Measurements from ENCODE around the gene ACOXL. TPM values are rescaled to one million over a fixed set of nuclear protein-coding genes. Genes with fewer than 3 reads are reported as not detected.

Gene ACOXL
- total and polyA plus RNA-seq, 2 experiments from 2014 or later: not detected

GRCh38 chr2:111139637-111140317, 407.4 kb downstream of the ACOXL start:
- H3K36me3 ChIP-seq (ENCODE audit: low read depth): no peaks in the 10 kb centered on the region

GRCh38 chr2:111140815-111141214, 408.4 kb downstream of the ACOXL start:
- Histone ChIP-seq H3K27me3 (replicated peaks; ENCODE audit: insufficient read depth) (no peaks in the 10 kb centered on the region), H3K36me3 (ENCODE audit: low read depth) (no peaks in the 10 kb centered on the region), H3K9me3 (ENCODE audit: low read depth) (no peaks in the 10 kb centered on the region), H3K4me2 (ENCODE audit: unreplicated experiment) (no peak overlapping the region), H3K4me3 (no peak overlapping the region), H3F3A (ENCODE audit: insufficient read depth) (no peaks in the 10 kb centered on the region), H3K79me2 (ENCODE audit: insufficient read depth) (no peaks in the 10 kb centered on the region), H3K9ac (no peak overlapping the region), H3K27ac (no peak overlapping the region), H3K9me2 (ENCODE audit: insufficient read depth) (no peaks in the 10 kb centered on the region), H3K4me1 (ENCODE audit: insufficient read depth) (no peaks in the 10 kb centered on the region), H4K20me1 (ENCODE audit: insufficient read depth) (no peaks in the 10 kb centered on the region), H2AFZ (no peak overlapping the region)
- 98 to 99% methylated on average over 4 of the region's 4 CpGs for WGBS, 2 experiments (ENCODE audit: low coverage in 1 of 2, low lambda C conversion rate in 2 of 2, missing lambda C conversion rate in 2 of 2)
- in situ Hi-C loops (cut with MboI): no loop called here
- DNase-seq: no peak
- TF ChIP-seq EZH2 (IDR thresholded peaks at IDR 0.05; ENCODE audit: insufficient read depth, poor library complexity, severe bottlenecking) (no peak), EZH2phosphoT487 (IDR thresholded peaks at IDR 0.05; ENCODE audit: insufficient read depth, low read depth) (no peak)

More at GRCh38 chr2:111139637-111140317, 407.4 kb downstream of the ACOXL start:
- H3K4me1 ChIP-seq (ENCODE audit: insufficient read depth): no peaks in the 10 kb centered on the region
- no peak overlapping the region for H3K4me2 ChIP-seq (ENCODE audit: unreplicated experiment)
- no peak overlapping the region for H3K4me3 ChIP-seq
- H3K27me3 ChIP-seq (replicated peaks; ENCODE audit: insufficient read depth): no peaks in the 10 kb centered on the region
- H3K9me2 ChIP-seq (ENCODE audit: insufficient read depth): no peaks in the 10 kb centered on the region
- H3K27ac ChIP-seq: no peak overlapping the region
- WGBS, 2 experiments (ENCODE audit: low coverage in 1 of 2, low lambda C conversion rate in 2 of 2, missing lambda C conversion rate in 2 of 2): 69 to 73% methylated on average over 12 of the region's 12 CpGs
- H3K9ac ChIP-seq: no peak overlapping the region
- TF ChIP-seq EZH2 (IDR thresholded peaks at IDR 0.05; ENCODE audit: insufficient read depth, poor library complexity, severe bottlenecking): no peak
- TF ChIP-seq EZH2phosphoT487 (IDR thresholded peaks at IDR 0.05; ENCODE audit: insufficient read depth, low read depth): no peak
- no peak overlapping the region for H2AFZ ChIP-seq
- H3K9me3 ChIP-seq (ENCODE audit: low read depth): no peaks in the 10 kb centered on the region
- in situ Hi-C loops (cut with MboI): no loop called here
- no peaks in the 10 kb centered on the region for H4K20me1 ChIP-seq (ENCODE audit: insufficient read depth)
- no peaks in the 10 kb centered on the region for H3F3A ChIP-seq (ENCODE audit: insufficient read depth)
- H3K79me2 ChIP-seq (ENCODE audit: insufficient read depth): no peaks in the 10 kb centered on the region
- peak; percentile 23 for DNase-seq

GRCh38 chr2:111142101-111142500, 409.7 kb downstream of the ACOXL start:
- H4K20me1 ChIP-seq (ENCODE audit: insufficient read depth): no peaks in the 10 kb centered on the region
- H3K4me3 ChIP-seq: no peak overlapping the region
- H3K9me2 ChIP-seq (ENCODE audit: insufficient read depth): no peaks in the 10 kb centered on the region
- no peaks in the 10 kb centered on the region for H3K9me3 ChIP-seq (ENCODE audit: low read depth)
- DNase-seq: no peak
- H3K27ac ChIP-seq: no peak overlapping the region
- no peak overlapping the region for H2AFZ ChIP-seq
- no peak overlapping the region for H3K9ac ChIP-seq
- no peaks in the 10 kb centered on the region for H3K36me3 ChIP-seq (ENCODE audit: low read depth)
- H3K27me3 ChIP-seq (replicated peaks; ENCODE audit: insufficient read depth): no peaks in the 10 kb centered on the region
- H3K4me1 ChIP-seq (ENCODE audit: insufficient read depth): no peaks in the 10 kb centered on the region
- H3F3A ChIP-seq (ENCODE audit: insufficient read depth): no peaks in the 10 kb centered on the region
- TF ChIP-seq EZH2 (IDR thresholded peaks at IDR 0.05; ENCODE audit: insufficient read depth, poor library complexity, severe bottlenecking) (no peak), EZH2phosphoT487 (IDR thresholded peaks at IDR 0.05; ENCODE audit: insufficient read depth, low read depth) (no peak)
- WGBS, 2 experiments (ENCODE audit: low coverage in 1 of 2, low lambda C conversion rate in 2 of 2, missing lambda C conversion rate in 2 of 2): 89% methylated on average over 1 of the region's 1 CpG
- H3K79me2 ChIP-seq (ENCODE audit: insufficient read depth): no peaks in the 10 kb centered on the region
- H3K4me2 ChIP-seq (ENCODE audit: unreplicated experiment): no peak overlapping the region
- in situ Hi-C loops (cut with MboI): no loop called here

- in situ Hi-C loops (cut with MboI): no loop called here
- no peak overlapping the region for H2AFZ ChIP-seq
- H3K36me3 ChIP-seq (ENCODE audit: low read depth): no peaks in the 10 kb centered on the region
- H3K9me2 ChIP-seq (ENCODE audit: insufficient read depth): no peaks in the 10 kb centered on the region
- H3F3A ChIP-seq (ENCODE audit: insufficient read depth): no peaks in the 10 kb centered on the region
- H3K4me2 ChIP-seq (ENCODE audit: unreplicated experiment): no peak overlapping the region
- no peak for DNase-seq
- 83 to 86% methylated on average over 10 of the region's 10 CpGs for WGBS, 2 experiments (ENCODE audit: low coverage in 1 of 2, low lambda C conversion rate in 2 of 2, missing lambda C conversion rate in 2 of 2)
- no peak overlapping the region for H3K27ac ChIP-seq
- TF ChIP-seq EZH2phosphoT487 (IDR thresholded peaks at IDR 0.05; ENCODE audit: insufficient read depth, low read depth) (no peak), EZH2 (IDR thresholded peaks at IDR 0.05; ENCODE audit: insufficient read depth, poor library complexity, severe bottlenecking) (no peak)
- H3K4me1 ChIP-seq (ENCODE audit: insufficient read depth): no peaks in the 10 kb centered on the region
- H3K9me3 ChIP-seq (ENCODE audit: low read depth): no peaks in the 10 kb centered on the region
- H3K79me2 ChIP-seq (ENCODE audit: insufficient read depth): no peaks in the 10 kb centered on the region
- no peaks in the 10 kb centered on the region for H4K20me1 ChIP-seq (ENCODE audit: insufficient read depth)
- H3K4me3 ChIP-seq: no peak overlapping the region
- no peaks in the 10 kb centered on the region for H3K27me3 ChIP-seq (replicated peaks; ENCODE audit: insufficient read depth)
- no peak overlapping the region for H3K9ac ChIP-seq
These were observed 410.9 kb downstream of the ACOXL start for GRCh38 chr2:111143107-111143842.
